Measurements from ENCODE around the gene TCFL5.

DNA sequence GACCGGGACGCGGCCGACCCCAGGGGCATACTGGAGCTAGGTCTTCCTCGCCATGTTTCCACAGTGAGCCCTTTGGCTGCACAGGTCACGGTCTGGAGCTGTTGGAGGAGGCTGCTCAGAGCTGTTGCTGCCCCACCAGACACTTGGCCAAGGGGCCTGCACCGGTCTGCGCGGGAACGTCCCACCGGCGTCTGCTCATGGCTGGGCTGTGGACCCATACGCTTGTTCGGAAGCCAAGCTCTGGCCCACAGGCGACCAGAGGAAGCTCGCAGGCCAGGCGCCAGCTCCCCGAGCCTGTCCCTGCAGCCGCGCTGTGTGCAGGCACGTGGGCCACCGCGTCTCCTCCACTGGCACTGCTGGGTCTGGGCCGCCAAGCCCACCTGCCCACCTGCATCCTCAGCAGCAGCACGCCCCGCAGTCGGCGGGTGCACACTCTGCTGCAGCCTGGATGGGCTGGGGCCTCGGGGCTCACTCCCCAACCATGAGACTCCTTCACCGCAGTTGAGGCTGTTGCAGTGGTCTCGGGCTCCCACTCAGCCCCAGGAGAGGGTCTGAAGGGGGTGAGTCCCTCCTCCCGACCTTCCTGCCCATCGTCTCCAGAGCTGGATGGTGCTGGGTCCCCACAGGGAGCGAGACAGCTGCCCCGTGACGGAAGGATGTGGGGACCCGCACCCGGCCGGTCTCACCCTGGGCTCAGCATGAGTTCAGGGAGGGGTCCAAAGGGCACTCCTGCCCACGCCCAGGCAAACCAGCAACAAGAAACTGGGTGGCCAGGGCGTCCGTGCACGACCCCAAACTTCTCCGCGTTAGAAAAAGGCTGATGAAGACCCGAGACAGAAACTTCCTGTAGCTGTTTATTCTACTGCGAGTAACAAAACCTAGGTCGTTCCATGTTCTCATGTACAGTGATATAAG lies 15.5 kb upstream of the TCFL5 start:
- TF ChIP-seq, protein P1, sequence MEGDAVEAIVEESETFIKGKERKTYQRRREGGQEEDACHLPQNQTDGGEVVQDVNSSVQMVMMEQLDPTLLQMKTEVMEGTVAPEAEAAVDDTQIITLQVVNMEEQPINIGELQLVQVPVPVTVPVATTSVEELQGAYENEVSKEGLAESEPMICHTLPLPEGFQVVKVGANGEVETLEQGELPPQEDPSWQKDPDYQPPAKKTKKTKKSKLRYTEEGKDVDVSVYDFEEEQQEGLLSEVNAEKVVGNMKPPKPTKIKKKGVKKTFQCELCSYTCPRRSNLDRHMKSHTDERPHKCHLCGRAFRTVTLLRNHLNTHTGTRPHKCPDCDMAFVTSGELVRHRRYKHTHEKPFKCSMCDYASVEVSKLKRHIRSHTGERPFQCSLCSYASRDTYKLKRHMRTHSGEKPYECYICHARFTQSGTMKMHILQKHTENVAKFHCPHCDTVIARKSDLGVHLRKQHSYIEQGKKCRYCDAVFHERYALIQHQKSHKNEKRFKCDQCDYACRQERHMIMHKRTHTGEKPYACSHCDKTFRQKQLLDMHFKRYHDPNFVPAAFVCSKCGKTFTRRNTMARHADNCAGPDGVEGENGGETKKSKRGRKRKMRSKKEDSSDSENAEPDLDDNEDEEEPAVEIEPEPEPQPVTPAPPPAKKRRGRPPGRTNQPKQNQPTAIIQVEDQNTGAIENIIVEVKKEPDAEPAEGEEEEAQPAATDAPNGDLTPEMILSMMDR (IDR thresholded peaks at IDR 0.05; ENCODE audit: low read length): no peak
- TF ChIP-seq EZH2 (IDR thresholded peaks at IDR 0.05; ENCODE audit: borderline replicate concordance, low read length): no peak

Measured in OCI-LY1 (cell line).